Stimulated activated CD8-positive, alpha-beta memory T cell treated with anti-CD3 and anti-CD28 coated beads, Interleukin-15, amount 100 ng/mL, for 1 hour (primary cell): Measurements from ENCODE around the gene STK4.

Experiments used
- DNase-seq: peaks from one replicate; pipeline ENCODE4 v3.0.0-alpha.2; 2020; ENCODE audit warnings: low read depth

Gene STK4

GRCh38 chr20:45087814-45088213 is 121.5 kb downstream of the STK4 start:
- no peak for DNase-seq

GRCh38 chr20:45088247-45088646 is 121.9 kb downstream of the STK4 start:
- DNase-seq = no peak

- no peak for DNase-seq
Observed at GRCh38 chr20:45090481-45090880, 124.2 kb downstream of the STK4 start.

- DNase-seq = no peak
Observed at GRCh38 chr20:45091366-45091765, 125.1 kb downstream of the STK4 start.

GRCh38 chr20:45092898-45093297 is 126.6 kb downstream of the STK4 start:
- no peak for DNase-seq

GRCh38 chr20:45094201-45094600 is 127.9 kb downstream of the STK4 start:
- DNase-seq = no peak

- DNase-seq = no peak
Observed at GRCh38 chr20:45094864-45095574, 128.7 kb downstream of the STK4 start.

- DNase-seq = peak; percentile 22
Observed at GRCh38 chr20:45095805-45096238, 129.5 kb downstream of the STK4 start.

- DNase-seq = no peak
Observed at GRCh38 chr20:45096781-45097180, 130.5 kb downstream of the STK4 start.

GRCh38 chr20:45097485-45098102 is 131.3 kb downstream of the STK4 start:
- no peak for DNase-seq

GRCh38 chr20:45098103-45098773 is 131.9 kb downstream of the STK4 start:
- DNase-seq = no peak

GRCh38 chr20:45100563-45101245 is 134.4 kb downstream of the STK4 start, which contains the start of gene KCNS1:
Gene KCNS1, minus strand, starts transcription at chr20:45101127. Its CDS starts 1,891 bp downstream, at chr20:45099236.
- DNase-seq = no peak

GRCh38 chr20:45101333-45101850 is 135.1 kb downstream of the STK4 start:
- no peak for DNase-seq

GRCh38 chr20:45103072-45103471 is 136.8 kb downstream of the STK4 start:
- no peak for DNase-seq

- no peak for DNase-seq
Observed at GRCh38 chr20:45104786-45105185, 138.5 kb downstream of the STK4 start.

GRCh38 chr20:45105317-45105716 is 139.0 kb downstream of the STK4 start:
- no peak for DNase-seq

GRCh38 chr20:45109634-45110033 is 143.3 kb downstream of the STK4 start:
- no peak for DNase-seq

GRCh38 chr20:45110301-45110700 is 144.0 kb downstream of the STK4 start:
- DNase-seq = no peak

- no peak for DNase-seq
Observed at GRCh38 chr20:45111285-45111684, 145.0 kb downstream of the STK4 start.

- DNase-seq = no peak
Observed at GRCh38 chr20:45111799-45112471, 145.6 kb downstream of the STK4 start.

GRCh38 chr20:45112754-45113153 is 146.4 kb downstream of the STK4 start:
- no peak for DNase-seq

- no peak for DNase-seq
Observed at GRCh38 chr20:45113865-45114264, 147.6 kb downstream of the STK4 start.
